GM18526 (cell line): ENCODE measurements around the gene NT5C1B.

Experiments
- POLR2A ChIP-seq: IDR thresholded peaks from 3 replicates; pipeline ENCODE4 v1.6.1; 2011; ENCODE audit not compliant: insufficient read length; ENCODE audit errors: extremely low read depth

The NT5C1B gene

GRCh38 chr2:18544171-18544570, 45.2 kb downstream of the NT5C1B start:
- no peak for TF ChIP-seq POLR2A

- TF ChIP-seq POLR2A, result no peak
Measured at GRCh38 chr2:18540872-18541271, 48.5 kb downstream of the NT5C1B start.

GRCh38 chr2:18536697-18537096, 52.7 kb downstream of the NT5C1B start:
- TF ChIP-seq POLR2A, result no peak

GRCh38 chr2:18536100-18536499, 53.3 kb downstream of the NT5C1B start:
- no peak for TF ChIP-seq POLR2A

- no peak for TF ChIP-seq POLR2A
Measured at GRCh38 chr2:18531194-18531593, 58.2 kb downstream of the NT5C1B start.

- no peak for TF ChIP-seq POLR2A
Measured at GRCh38 chr2:18527822-18528221, 61.5 kb downstream of the NT5C1B start.

GRCh38 chr2:18527326-18527725, 62.0 kb downstream of the NT5C1B start:
- no peak for TF ChIP-seq POLR2A

- no peak for TF ChIP-seq POLR2A
Measured at GRCh38 chr2:18526429-18526828, 62.9 kb downstream of the NT5C1B start.

GRCh38 chr2:18525852-18526251, 63.5 kb downstream of the NT5C1B start:
- TF ChIP-seq POLR2A, result no peak

GRCh38 chr2:18525236-18525635, 64.1 kb downstream of the NT5C1B start:
- no peak for TF ChIP-seq POLR2A

- no peak for TF ChIP-seq POLR2A
Measured at GRCh38 chr2:18522484-18523146, 66.8 kb downstream of the NT5C1B start.

GRCh38 chr2:18520451-18521425, 68.6 kb downstream of the NT5C1B start:
- no peak for TF ChIP-seq POLR2A

- TF ChIP-seq POLR2A, result no peak
Measured at GRCh38 chr2:18519914-18520450, 69.4 kb downstream of the NT5C1B start.

- no peak for TF ChIP-seq POLR2A
Measured at GRCh38 chr2:18518116-18519111, 71.0 kb downstream of the NT5C1B start.

GRCh38 chr2:18517386-18517785, 72.0 kb downstream of the NT5C1B start:
- no peak for TF ChIP-seq POLR2A
